ENCODE measurements around the gene FOXN3.
A peak's percentile ranks its signal among the peaks of the same experiment; 100 is the strongest.

The FOXN3 gene

GRCh38 chr14:89408907-89409700, 7.9 kb downstream of the FOXN3 start:
- DNase-seq = no peak

DNA sequence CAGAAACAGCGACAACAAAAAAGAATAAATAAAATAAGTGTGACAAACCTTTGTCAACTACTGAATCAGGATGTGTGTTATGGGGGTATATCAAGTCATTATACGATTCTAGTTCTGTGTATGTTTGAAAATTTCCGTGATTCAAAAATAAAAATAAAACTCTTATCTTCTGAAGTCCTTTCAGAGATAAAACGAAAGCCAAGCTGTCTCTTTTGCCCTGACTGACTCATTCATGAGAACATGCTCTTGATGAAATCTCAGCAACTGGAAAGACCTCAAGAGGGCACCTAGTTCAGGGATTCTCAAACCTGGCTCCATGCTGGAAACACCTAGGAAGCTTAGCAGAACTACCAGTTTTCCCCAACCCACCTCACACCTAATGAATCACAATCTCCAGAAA, 9.2 kb downstream of the FOXN3 start:
- no peak for DNase-seq

DNA sequence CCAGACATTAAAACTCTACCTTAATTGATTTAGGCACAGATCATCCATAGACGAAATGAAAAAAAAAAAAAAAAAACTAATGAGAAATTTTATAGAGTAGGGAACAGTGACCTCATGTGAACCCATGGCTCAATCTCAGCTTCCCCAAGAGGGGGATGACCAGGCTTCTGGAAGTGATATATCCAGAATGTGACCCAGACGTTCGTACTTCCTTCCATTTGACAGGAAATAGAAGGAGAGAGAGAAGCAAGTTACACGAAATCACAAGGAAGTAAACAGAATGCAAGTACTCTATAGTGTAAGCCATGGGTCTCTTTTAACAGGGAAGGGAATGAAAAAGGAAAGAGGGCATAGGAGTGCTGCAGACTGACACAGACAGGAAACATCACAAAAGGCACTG, 10.1 kb downstream of the FOXN3 start:
- DNase-seq = no peak

- no peak for DNase-seq
Observed at GRCh38 chr14:89406361-89406760, 10.7 kb downstream of the FOXN3 start.

DNA sequence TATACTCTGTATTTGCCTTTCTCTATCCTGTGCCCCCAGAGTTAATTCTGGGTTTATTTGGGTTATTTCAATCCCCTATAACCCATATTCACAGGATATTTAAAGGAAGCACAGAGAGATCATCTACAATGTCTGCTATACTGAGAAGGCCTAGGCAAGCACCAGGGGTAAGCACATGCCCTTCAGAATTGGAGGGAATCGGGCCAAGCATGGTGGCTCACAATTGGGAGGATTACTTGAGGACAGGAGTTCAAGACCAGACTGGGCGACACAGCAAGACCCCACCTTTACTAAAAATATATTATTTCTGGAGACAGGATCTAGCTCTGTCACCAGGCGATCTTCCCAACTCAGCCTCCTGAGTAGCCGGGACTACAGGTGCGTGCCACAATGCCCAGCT, 11.3 kb downstream of the FOXN3 start:
- DNase-seq = no peak

DNA sequence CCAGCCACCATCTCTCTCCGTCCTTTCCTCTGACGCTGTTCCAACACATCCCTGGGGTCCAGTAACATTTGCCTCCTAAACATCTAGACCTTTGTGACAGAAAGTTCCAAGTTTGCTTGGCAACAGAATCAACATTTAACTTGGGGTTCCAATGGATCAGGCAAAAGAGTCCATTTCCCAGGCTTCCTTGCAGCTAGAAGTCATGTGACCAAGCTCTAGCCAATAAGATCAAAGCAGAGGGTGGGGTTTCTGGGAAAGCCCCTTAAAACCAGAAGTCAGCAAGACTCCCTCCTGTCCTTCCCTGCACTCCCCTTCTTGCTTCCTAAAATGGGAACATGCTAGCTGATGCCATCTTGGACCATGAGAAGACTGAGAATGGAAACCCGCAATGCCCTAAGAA, 14.7 kb downstream of the FOXN3 start:
- DNase-seq = no peak

DNA sequence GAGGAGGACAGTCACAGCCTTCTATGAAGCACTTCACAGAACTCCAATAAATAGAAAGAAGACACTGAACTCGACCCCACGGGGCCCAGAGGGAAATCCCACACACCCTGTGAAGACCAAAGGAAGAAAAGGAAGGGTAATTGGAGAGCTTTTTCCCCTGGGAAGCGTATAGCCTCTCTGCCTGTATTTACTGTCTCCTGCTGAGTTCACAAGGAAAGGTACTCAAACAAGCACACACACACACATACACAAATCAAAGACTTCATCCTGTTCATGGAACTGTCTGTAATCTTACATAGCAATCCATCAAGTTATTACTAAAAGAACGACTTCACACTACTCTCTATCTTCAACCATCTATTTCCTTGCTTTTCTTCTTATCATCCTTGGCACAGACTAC, 15.3 kb downstream of the FOXN3 start:
- no peak for DNase-seq

GRCh38 chr14:89401241-89401640, 15.8 kb downstream of the FOXN3 start:
- no peak for DNase-seq

DNA sequence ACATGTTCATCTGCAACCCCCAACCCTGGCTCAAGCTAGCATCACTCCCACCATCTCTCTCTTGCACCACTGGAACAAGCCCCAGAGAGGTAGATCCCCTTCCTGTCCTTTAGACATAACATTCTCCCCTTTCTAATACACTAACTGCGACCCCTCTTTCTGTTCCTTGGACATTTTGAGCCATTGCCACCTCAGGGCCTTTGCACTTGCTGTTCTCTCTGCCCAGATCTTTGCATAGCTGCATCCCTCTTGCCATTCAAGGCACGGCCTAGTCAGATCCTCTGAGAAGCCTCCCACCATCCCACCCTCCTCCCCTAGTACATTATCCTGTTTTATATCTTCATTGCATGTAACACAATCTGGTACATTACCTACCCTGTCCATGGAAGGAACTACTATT, 16.5 kb downstream of the FOXN3 start:
- DNase-seq = no peak

GRCh38 chr14:89399594-89400068, 17.4 kb downstream of the FOXN3 start:
- DNase-seq = peak; percentile 83

- no peak for DNase-seq
Observed at GRCh38 chr14:89399157-89399556, 17.9 kb downstream of the FOXN3 start.

DNA sequence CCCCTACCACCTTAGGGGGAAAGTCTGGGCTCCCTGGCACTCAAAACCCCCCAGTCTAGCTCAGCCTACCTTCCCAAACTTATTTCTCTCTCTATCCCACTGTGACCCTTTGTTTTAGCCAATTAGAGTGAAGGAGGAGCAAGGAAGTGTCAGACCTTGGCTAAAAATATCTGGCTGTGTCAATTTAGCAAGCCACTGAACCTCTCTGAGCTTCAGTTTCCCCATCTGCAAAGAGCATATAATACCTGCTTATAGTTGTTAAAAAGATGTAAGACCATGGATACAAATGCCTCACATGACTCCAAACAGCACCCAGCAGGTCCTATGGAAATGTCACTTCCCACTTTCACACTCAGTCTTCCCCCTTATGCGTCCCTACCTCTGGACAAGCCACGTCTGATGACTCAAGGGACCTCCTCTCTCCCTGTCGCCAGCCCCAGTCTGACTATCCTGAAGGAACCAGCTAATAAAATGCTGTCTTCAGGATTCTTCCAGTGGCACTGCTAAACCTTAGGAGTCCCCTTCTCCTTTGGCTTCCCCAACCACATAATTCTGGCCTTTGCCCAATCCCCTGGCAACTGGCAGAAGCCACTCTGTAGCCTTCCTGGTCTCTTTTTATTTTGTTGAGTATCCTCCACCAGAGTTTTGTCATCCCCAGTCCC, 19.3 kb downstream of the FOXN3 start:
- no peak for DNase-seq

DNA sequence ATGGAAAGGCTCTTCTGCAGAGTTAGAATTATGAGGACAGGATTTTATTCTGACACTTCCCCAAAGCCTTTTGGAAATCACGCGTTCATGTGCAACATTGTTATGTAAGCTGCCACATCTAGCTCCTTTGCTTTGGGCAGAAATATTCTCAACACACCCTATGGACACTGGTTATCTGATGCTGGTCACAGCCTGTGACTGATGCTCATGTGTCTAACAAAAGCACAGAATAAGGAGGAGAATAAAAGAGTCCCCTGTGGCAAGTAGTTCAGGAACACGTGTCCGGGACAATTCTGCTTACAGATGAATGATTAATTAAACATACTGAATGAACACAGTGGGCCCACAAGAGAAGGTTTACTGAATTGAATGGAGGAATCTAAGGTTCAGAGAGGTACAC, 22.1 kb downstream of the FOXN3 start:
- DNase-seq = no peak

- no peak for DNase-seq
Observed at GRCh38 chr14:89393222-89393745, 23.7 kb downstream of the FOXN3 start.

GRCh38 chr14:89392181-89392580, 24.9 kb downstream of the FOXN3 start:
- DNase-seq = no peak

DNA sequence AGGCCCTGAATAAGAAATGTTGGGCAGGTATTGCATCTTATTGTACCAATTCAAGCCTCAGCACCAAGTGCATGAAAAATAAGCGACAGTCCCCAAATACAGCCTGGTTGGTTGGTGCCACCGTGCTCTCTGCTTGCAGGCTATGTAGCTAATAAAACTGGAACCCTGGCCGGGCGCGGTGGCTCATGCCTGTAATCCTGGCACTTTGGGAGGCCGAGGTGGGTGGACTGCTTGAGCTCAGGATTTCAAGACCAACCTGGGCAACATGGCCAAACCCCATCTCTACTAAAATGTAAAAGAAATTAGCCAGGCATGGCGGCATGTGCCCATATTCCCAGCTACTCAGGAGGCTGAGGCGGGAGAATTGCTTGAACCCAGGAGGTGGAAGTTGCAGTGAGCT, 25.5 kb downstream of the FOXN3 start:
- DNase-seq = no peak

- no peak for DNase-seq
Observed at GRCh38 chr14:89391123-89391522, 25.9 kb downstream of the FOXN3 start.

GRCh38 chr14:89388853-89389252, 28.2 kb downstream of the FOXN3 start:
- no peak for DNase-seq

DNA sequence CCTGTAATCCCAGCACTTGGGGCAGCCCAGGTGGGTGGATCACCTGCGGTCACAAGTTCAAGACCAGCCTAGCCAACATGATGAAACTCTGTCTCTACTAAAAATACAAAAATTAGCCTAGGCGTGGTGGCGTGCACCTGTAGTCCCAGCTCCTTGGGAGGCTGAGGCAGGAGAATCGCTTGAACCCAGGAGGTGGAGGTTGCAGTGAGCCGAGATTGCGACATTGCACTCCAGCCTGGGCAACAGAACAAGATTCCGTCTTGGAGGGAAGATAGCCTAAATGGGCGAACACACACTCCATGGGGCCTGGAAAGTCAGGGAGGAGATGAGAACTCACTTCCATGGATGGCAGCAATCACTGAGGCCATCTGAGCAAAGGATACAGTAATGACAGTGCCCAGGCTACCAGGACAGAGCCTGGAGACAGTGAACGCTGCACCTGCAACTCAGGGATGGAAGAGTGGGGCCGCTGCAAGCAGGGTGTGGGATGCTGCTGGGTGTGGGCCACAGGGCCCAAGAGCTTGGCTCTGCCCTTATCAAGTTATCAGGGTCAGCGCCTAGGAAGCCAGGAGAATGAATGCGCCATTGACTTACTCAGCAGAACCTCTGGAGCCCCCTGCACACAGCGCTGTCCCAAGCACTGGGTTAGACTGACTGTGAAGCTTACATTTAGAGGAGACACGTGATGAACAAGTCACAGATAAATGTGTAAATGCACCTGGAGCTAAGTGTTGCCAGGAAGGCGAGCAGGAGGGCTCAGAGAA, 28.9 kb downstream of the FOXN3 start:
- DNase-seq = no peak

- peak; percentile 25 for DNase-seq
Observed at GRCh38 chr14:89386212-89386886, 30.7 kb downstream of the FOXN3 start.

GRCh38 chr14:89384636-89385035, 32.4 kb downstream of the FOXN3 start:
- DNase-seq = no peak

- no peak for DNase-seq
Observed at GRCh38 chr14:89384023-89384422, 33.0 kb downstream of the FOXN3 start.
